ENCODE data around the gene RPL32. TPM values are rescaled to one million over a fixed set of nuclear protein-coding genes. Genes with fewer than 3 reads are reported as not detected.
A peak's percentile ranks its signal among the peaks of the same experiment; 100 is the strongest.

RPL32 gene
- total and polyA plus RNA-seq, 9 of the 15 experiments (the other 6 are each of a cell fraction or from before 2014, with no cell fraction given): 2,738 to 6,200 (median 4,286) TPM

DNA sequence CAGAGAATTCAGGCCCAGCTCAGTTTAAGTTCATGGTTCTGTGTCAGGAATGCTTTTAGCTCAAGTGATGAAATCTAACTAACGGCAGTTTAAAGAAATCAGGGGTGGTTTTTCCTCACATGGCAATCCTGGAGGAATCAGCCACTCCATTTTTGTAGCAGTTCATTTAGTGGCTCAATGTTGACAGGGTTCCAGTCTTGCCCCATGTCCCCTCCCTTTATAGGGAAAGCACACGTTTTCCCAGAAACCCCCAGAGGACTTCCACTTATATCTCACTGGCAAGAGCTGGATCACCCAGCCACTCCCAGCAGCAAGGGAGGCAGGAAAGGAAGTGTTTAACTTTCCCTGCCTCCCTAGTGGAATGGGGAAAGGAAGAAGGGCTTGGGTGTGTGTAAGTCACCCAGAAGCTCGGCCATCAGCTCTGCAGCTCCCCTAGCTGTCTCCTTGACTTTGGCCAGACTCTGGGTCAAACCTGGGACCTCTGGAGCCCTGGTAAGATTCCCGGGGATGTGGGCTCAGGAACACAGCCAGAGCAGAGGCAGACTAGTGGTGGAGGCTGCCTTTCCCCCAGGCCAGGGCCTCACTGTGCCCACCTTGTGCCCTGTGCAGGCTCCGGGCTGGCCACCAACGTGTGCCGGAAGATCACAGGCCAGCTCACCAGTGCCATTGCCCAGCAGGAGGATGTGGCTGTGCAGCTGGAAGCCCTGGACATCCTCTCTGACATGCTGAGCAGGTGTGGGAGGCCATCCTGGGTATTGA, 33.6 kb downstream of the RPL32 start:
- POLR2A ChIA-PET: interaction anchor here (0.6 to 7.5 kb wide), 11 partner anchors 9 to 737 kb away, joined by 3 to 108 read pairs (median 3); partner anchors contain the start of genes CAND2 and RPL32
- Histone ChIP-seq H3K4me1 (replicated peaks in 1 of 2; ENCODE audit: control insufficient read depth in 2 of 2, insufficient read depth in 2 of 2, low read length in 2 of 2) (peaks cover 9 to 17% of the 10 kb centered on the region in 2 experiments; a peak in 4 of 5 replicates), H3K27me3 (ENCODE audit: control insufficient read depth in 2 of 2, insufficient read depth in 2 of 2, low read length in 2 of 2) (no peaks in the 10 kb centered on the region), H4K20me1 (replicated peaks; ENCODE audit: control insufficient read depth, insufficient read depth, low read length) (no peaks in the 10 kb centered on the region; the same call in 1 of the 2 replicates), H3K4me2 (ENCODE audit: insufficient read depth, low read length) (no peak overlapping the region), H3K4me3 (no peak overlapping the region), H2AFZ (ENCODE audit: low read depth, low read length) (no peak overlapping the region), H3K9me3 (replicated peaks; ENCODE audit: control insufficient read depth, insufficient read depth, low read depth, low read length) (no peaks in the 10 kb centered on the region), H3K79me2 (ENCODE audit: control insufficient read depth, insufficient read depth, low read length) (no peaks in the 10 kb centered on the region), H3K36me3 (ENCODE audit: control insufficient read depth, insufficient read depth, low read length) (peaks cover 40% of the 10 kb centered on the region; the same call in 2 of the 3 replicates), H3K27ac (ENCODE audit: extremely low read depth, low read depth, low read length) (no peak overlapping the region), H3K9me1 (ENCODE audit: control insufficient read depth, insufficient read depth, low read length) (no peaks in the 10 kb centered on the region), H3K9ac (ENCODE audit: insufficient read depth in 1 of 2, low read depth in 2 of 2, low read length in 2 of 2) (peak overlapping the region in 1 of 2 experiments; percentile 38; a peak in 1 of 4 replicates)
- DNase-seq (ENCODE audit: extremely low read depth in 1 of 4, low spot score in 3 of 4) (no peak), FAIRE-seq (no peak), ATAC-seq (no peak)
- no TSS peak for BruUV-seq (replicated peaks)
- WGBS (ENCODE audit: insufficient coverage, low coverage, missing lambda C conversion rate): 58% methylated on average over 7 of the region's 7 CpGs
- TF ChIP-seq RBFOX2 (IDR thresholded peaks at IDR 0.05; ENCODE audit: low read depth, low read length) (0 out of 2 replicates have a peak, but pooled peaks have one; percentile 21), BCL6 (CRISPR knock-in tag; IDR thresholded peaks at IDR 0.05) (no peak)
- intact Hi-C loops (cut with micrococcal nuclease) (no loop called here), in situ Hi-C loops (cut with MboI) (no loop called here)
- CTCF ChIA-PET (ENCODE audit: low intra/inter-chr PET ratio): no interaction called here

GRCh38 chr3:12807066-12807465, 34.3 kb downstream of the RPL32 start:
- no peaks in the 10 kb centered on the region for H3K79me2 ChIP-seq (ENCODE audit: control insufficient read depth, insufficient read depth, low read length)
- H3K4me1 ChIP-seq (replicated peaks in 1 of 2; ENCODE audit: control insufficient read depth in 2 of 2, insufficient read depth in 2 of 2, low read length in 2 of 2): peaks cover 9 to 17% of the 10 kb centered on the region in 2 experiments; a peak in 4 of 5 replicates
- no peak overlapping the region for H3K4me2 ChIP-seq (ENCODE audit: insufficient read depth, low read length)
- ChIA-PET CTCF (ENCODE audit: low intra/inter-chr PET ratio) (no interaction called here), POLR2A (interaction anchor here (0.6 to 7.5 kb wide), 6 partner anchors 8 to 738 kb away, joined by 3 to 108 read pairs (median 13); partner anchors contain the start of genes CAND2 and RPL32)
- DNase-seq (ENCODE audit: extremely low read depth in 1 of 4, low spot score in 3 of 4) (no peak), FAIRE-seq (no peak), ATAC-seq (no peak)
- H3K9me1 ChIP-seq (ENCODE audit: control insufficient read depth, insufficient read depth, low read length): no peaks in the 10 kb centered on the region
- no peak overlapping the region for H2AFZ ChIP-seq (ENCODE audit: low read depth, low read length)
- no peaks in the 10 kb centered on the region for H3K27me3 ChIP-seq (ENCODE audit: control insufficient read depth in 2 of 2, insufficient read depth in 2 of 2, low read length in 2 of 2)
- no peak overlapping the region for H3K4me3 ChIP-seq
- 0 out of 4 replicates have a peak overlapping the region, but pooled peaks of 1 of the 2 experiments have one; percentile 57 for H3K9ac ChIP-seq (ENCODE audit: insufficient read depth in 1 of 2, low read depth in 2 of 2, low read length in 2 of 2)
- in situ Hi-C loops (cut with MboI): no loop called here
- no peaks in the 10 kb centered on the region; the same call in 1 of the 2 replicates for H4K20me1 ChIP-seq (replicated peaks; ENCODE audit: control insufficient read depth, insufficient read depth, low read length)
- no peak overlapping the region for H3K27ac ChIP-seq (ENCODE audit: extremely low read depth, low read depth, low read length)
- no TSS peak for BruUV-seq (replicated peaks)
- 87% methylated on average over 9 of the region's 9 CpGs for WGBS (ENCODE audit: insufficient coverage, low coverage, missing lambda C conversion rate)
- intact Hi-C loops (cut with micrococcal nuclease): no loop called here
- H3K36me3 ChIP-seq (ENCODE audit: control insufficient read depth, insufficient read depth, low read length): peaks cover 38% of the 10 kb centered on the region; the same call in 2 of the 3 replicates
- H3K9me3 ChIP-seq (replicated peaks; ENCODE audit: control insufficient read depth, insufficient read depth, low read depth, low read length): no peaks in the 10 kb centered on the region
- TF ChIP-seq PHF20 (IDR thresholded peaks at IDR 0.05; ENCODE audit: partially characterized antibody) (no peak), TEAD1 (CRISPR knock-in tag; IDR thresholded peaks at IDR 0.05) (no peak), XRCC4 (IDR thresholded peaks at IDR 0.05; ENCODE audit: extremely low read depth, insufficient read depth, insufficient read length) (no peak), SMARCE1 (IDR thresholded peaks at IDR 0.05) (no peak), SRSF1 (IDR thresholded peaks at IDR 0.05; ENCODE audit: low read depth, low read length) (no peak), CREB1 (IDR thresholded peaks at IDR 0.05) (no peak), CREB1 (CRISPR knock-in tag; IDR thresholded peaks at IDR 0.05) (no peak), POLR2AphosphoS2 (IDR thresholded peaks at IDR 0.05; ENCODE audit: low read length) (no peak), SIN3A (IDR thresholded peaks at IDR 0.05; ENCODE audit: borderline replicate concordance in 2 of 2, control insufficient read depth in 1 of 2, low read depth in 2 of 2, low read length in 2 of 2) (no peak), TRIM24 (IDR thresholded peaks at IDR 0.05) (no peak)
